ENCODE measurements around the gene MEGF10.

The MEGF10 gene

GRCh38 chr5:127418367-127418766 is 127.8 kb downstream of the MEGF10 start:
- DNase-seq: no peak

- no peak for DNase-seq
Measured at GRCh38 chr5:127418974-127419682, 128.5 kb downstream of the MEGF10 start.

- DNase-seq: no peak
Measured at GRCh38 chr5:127419683-127420257, 129.2 kb downstream of the MEGF10 start.

GRCh38 chr5:127420758-127421157 is 130.2 kb downstream of the MEGF10 start:
- no peak for DNase-seq

GRCh38 chr5:127421471-127421870 is 130.9 kb downstream of the MEGF10 start:
- no peak for DNase-seq

- no peak for DNase-seq
Measured at GRCh38 chr5:127423173-127423798, 132.7 kb downstream of the MEGF10 start.

- no peak for DNase-seq
Measured at GRCh38 chr5:127425037-127425436, 134.4 kb downstream of the MEGF10 start.

GRCh38 chr5:127425868-127426267 is 135.3 kb downstream of the MEGF10 start:
- no peak for DNase-seq

- DNase-seq: no peak
Measured at GRCh38 chr5:127426661-127427060, 136.1 kb downstream of the MEGF10 start.

- no peak for DNase-seq
Measured at GRCh38 chr5:127428276-127428675, 137.7 kb downstream of the MEGF10 start.

- DNase-seq: no peak
Measured at GRCh38 chr5:127428748-127429147, 138.2 kb downstream of the MEGF10 start.

GRCh38 chr5:127429928-127430327 is 139.3 kb downstream of the MEGF10 start:
- DNase-seq: no peak

GRCh38 chr5:127430627-127431026 is 140.0 kb downstream of the MEGF10 start:
- no peak for DNase-seq

GRCh38 chr5:127431977-127432585 is 141.5 kb downstream of the MEGF10 start:
- DNase-seq: no peak

- no peak for DNase-seq
Measured at GRCh38 chr5:127433526-127433925, 142.9 kb downstream of the MEGF10 start.

GRCh38 chr5:127434588-127434987 is 144.0 kb downstream of the MEGF10 start:
- DNase-seq: no peak

- DNase-seq: no peak
Measured at GRCh38 chr5:127435821-127436220, 145.2 kb downstream of the MEGF10 start.

- no peak for DNase-seq
Measured at GRCh38 chr5:127439644-127440043, 149.0 kb downstream of the MEGF10 start.

- no peak for DNase-seq
Measured at GRCh38 chr5:127440831-127441230, 150.2 kb downstream of the MEGF10 start.

GRCh38 chr5:127441799-127442484 is 151.3 kb downstream of the MEGF10 start:
- no peak for DNase-seq

- no peak for DNase-seq
Measured at GRCh38 chr5:127444171-127444570, 153.6 kb downstream of the MEGF10 start.

- no peak for DNase-seq
Measured at GRCh38 chr5:127445328-127445727, 154.7 kb downstream of the MEGF10 start.

- no peak for DNase-seq
Measured at GRCh38 chr5:127446626-127447025, 156.0 kb downstream of the MEGF10 start.
